ENCODE measurements around the gene SLC12A8. TPM values are rescaled to one million over a fixed set of nuclear protein-coding genes. Genes with fewer than 3 reads are reported as not detected.
A peak's percentile ranks its signal among the peaks of the same experiment; 100 is the strongest.

The SLC12A8 gene
- total and polyA plus RNA-seq, 9 of the 15 experiments (the other 6 are each of a cell fraction or from before 2014, with no cell fraction given), result 0.04 to 0.33 (median 0.09) TPM; not detected in 4

GRCh38 chr3:125207507-125207906, 5.0 kb downstream of the SLC12A8 start:
- Histone ChIP-seq H3K27ac (ENCODE audit: extremely low read depth, low read depth, low read length) (no peak overlapping the region), H3K4me3 (no peak overlapping the region), H3K9me1 (ENCODE audit: control insufficient read depth, insufficient read depth, low read length) (no peaks in the 10 kb centered on the region), H3K4me2 (ENCODE audit: insufficient read depth, low read length) (no peak overlapping the region), H3K9ac (ENCODE audit: insufficient read depth in 1 of 2, low read depth in 2 of 2, low read length in 2 of 2) (no peak overlapping the region), H3K36me3 (ENCODE audit: control insufficient read depth, insufficient read depth, low read length) (no peaks in the 10 kb centered on the region), H4K20me1 (replicated peaks; ENCODE audit: control insufficient read depth, insufficient read depth, low read length) (no peaks in the 10 kb centered on the region), H2AFZ (ENCODE audit: low read depth, low read length) (peak overlapping the region; percentile 45; the same call in 1 of the 2 replicates), H3K27me3 (ENCODE audit: control insufficient read depth in 2 of 2, insufficient read depth in 2 of 2, low read length in 2 of 2) (no peaks in the 10 kb centered on the region), H3K79me2 (ENCODE audit: control insufficient read depth, insufficient read depth, low read length) (no peaks in the 10 kb centered on the region), H3K4me1 (replicated peaks in 1 of 2; ENCODE audit: control insufficient read depth in 2 of 2, insufficient read depth in 2 of 2, low read length in 2 of 2) (peaks cover 0 to 4% of the 10 kb centered on the region in 2 experiments; a peak in 2 of 5 replicates), H3K9me3 (replicated peaks; ENCODE audit: control insufficient read depth, insufficient read depth, low read depth, low read length) (no peaks in the 10 kb centered on the region)
- ATAC-seq (no peak), DNase-seq (ENCODE audit: extremely low read depth in 1 of 4, low spot score in 3 of 4) (no peak), FAIRE-seq (no peak)
- no TSS peak for BruUV-seq (replicated peaks)
- WGBS (ENCODE audit: insufficient coverage, low coverage, missing lambda C conversion rate), result 12% methylated on average over 7 of the region's 7 CpGs
- intact Hi-C loops (cut with micrococcal nuclease), result no loop called here
- ChIA-PET POLR2A (no interaction called here), CTCF (ENCODE audit: low intra/inter-chr PET ratio) (no interaction called here)
- in situ Hi-C loops (cut with MboI), result no loop called here
- TF ChIP-seq SNRNP70 (optimal IDR thresholded peaks at IDR 0.05; ENCODE audit: low read depth, low read length), result no peak
- TF ChIP-seq SMAD1 (IDR thresholded peaks at IDR 0.05; ENCODE audit: low read depth, low read length, partially characterized antibody), result no peak
- TF ChIP-seq CHD4 (IDR thresholded peaks at IDR 0.05; ENCODE audit: insufficient read depth, insufficient replicate concordance, low read depth, low read length, poor library complexity, severe bottlenecking), result no peak
- TF ChIP-seq E2F5 (CRISPR knock-in tag; IDR thresholded peaks at IDR 0.05), result no peak
- no peak for TF ChIP-seq SMARCA5 (IDR thresholded peaks at IDR 0.05)
- no peak for TF ChIP-seq SAFB2 (IDR thresholded peaks at IDR 0.05; ENCODE audit: borderline replicate concordance, low read depth, low read length, severe bottlenecking)
- no peak for TF ChIP-seq POLR3A (IDR thresholded peaks at IDR 0.05; ENCODE audit: borderline replicate concordance, extremely low read depth, insufficient read depth, insufficient read length)
- TF ChIP-seq VEZF1 (CRISPR knock-in tag; IDR thresholded peaks at IDR 0.05), result no peak
- no peak for TF ChIP-seq POU5F1 (IDR thresholded peaks at IDR 0.05; ENCODE audit: borderline replicate concordance, low read depth, low read length, partially characterized antibody)
- no peak for TF ChIP-seq ZNF311 (CRISPR knock-in tag; IDR thresholded peaks at IDR 0.05)
- no peak for TF ChIP-seq HLTF (IDR thresholded peaks at IDR 0.05)
- no peak for TF ChIP-seq KAT7 (CRISPR knock-in tag; IDR thresholded peaks at IDR 0.05; ENCODE audit: borderline replicate concordance)
- no peak for TF ChIP-seq PYGO2 (tag; IDR thresholded peaks at IDR 0.05)
- no peak for TF ChIP-seq GTF2A2 (tag; IDR thresholded peaks at IDR 0.05)
- no peak for TF ChIP-seq PPARD (CRISPR knock-in tag; IDR thresholded peaks at IDR 0.05)
- TF ChIP-seq CTBP1 (IDR thresholded peaks at IDR 0.05; ENCODE audit: borderline replicate concordance), result no peak
